ENCODE results near the gene KLHL41. TPM values are rescaled to one million over a fixed set of nuclear protein-coding genes. Genes with fewer than 3 reads are reported as not detected.
"Not testable (repeated sequence)": the region's sequence is repeated elsewhere in the genome, so short reads cannot be mapped to it uniquely, and the experiment has no call there.

Gene KLHL41
- total and polyA plus RNA-seq, 4 donors: 0.30 to 1.6 (median 1.1) TPM

DNA sequence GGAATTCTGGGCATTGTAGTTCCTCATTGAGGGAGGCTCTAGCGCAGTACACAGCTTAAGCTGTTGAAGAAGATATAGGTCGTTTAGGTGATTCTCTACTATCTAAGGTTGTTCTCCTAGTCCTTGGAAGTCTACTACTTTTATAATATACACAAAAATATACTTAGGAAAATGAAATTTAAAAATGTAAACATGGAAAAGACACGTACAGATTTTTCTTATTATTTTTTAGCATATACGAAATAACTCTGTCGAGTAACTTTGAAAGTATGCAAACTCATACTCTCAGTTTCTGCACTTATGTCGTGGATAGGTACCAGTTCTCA lies 64.4 kb downstream of the KLHL41 start:
- DNase-seq (no peak), ATAC-seq (ENCODE audit: insufficient read depth, low FRiP score) (no peak)
- Histone ChIP-seq H3K27me3 (ENCODE audit: control insufficient read depth in 3 of 3, insufficient read depth in 3 of 3, low read length in 2 of 3) (no peaks in the 10 kb centered on the region), H3K4me1 (ENCODE audit: control insufficient read depth in 5 of 5, insufficient read depth in 5 of 5, low read length in 5 of 5) (peaks cover 0 to 7% (median 1%) of the 10 kb centered on the region in 5 donors), H3K27ac (ENCODE audit: low read depth in 1 of 2, low read length in 1 of 2) (no peak overlapping the region), H3K9me3 (ENCODE audit: control insufficient read depth in 4 of 4, insufficient read depth in 3 of 4, low read length in 3 of 4) (no peaks in the 10 kb centered on the region), H3K4me3 (no peak overlapping the region), H3K9ac (ENCODE audit: insufficient read depth in 1 of 2, low read length in 2 of 2) (no peak overlapping the region), H3K36me3 (ENCODE audit: control insufficient read depth in 4 of 4, insufficient read depth in 4 of 4, low read length in 4 of 4) (peaks cover 0 to 4% (median 0%) of the 10 kb centered on the region in 4 donors)
- TF ChIP-seq, protein P1, sequence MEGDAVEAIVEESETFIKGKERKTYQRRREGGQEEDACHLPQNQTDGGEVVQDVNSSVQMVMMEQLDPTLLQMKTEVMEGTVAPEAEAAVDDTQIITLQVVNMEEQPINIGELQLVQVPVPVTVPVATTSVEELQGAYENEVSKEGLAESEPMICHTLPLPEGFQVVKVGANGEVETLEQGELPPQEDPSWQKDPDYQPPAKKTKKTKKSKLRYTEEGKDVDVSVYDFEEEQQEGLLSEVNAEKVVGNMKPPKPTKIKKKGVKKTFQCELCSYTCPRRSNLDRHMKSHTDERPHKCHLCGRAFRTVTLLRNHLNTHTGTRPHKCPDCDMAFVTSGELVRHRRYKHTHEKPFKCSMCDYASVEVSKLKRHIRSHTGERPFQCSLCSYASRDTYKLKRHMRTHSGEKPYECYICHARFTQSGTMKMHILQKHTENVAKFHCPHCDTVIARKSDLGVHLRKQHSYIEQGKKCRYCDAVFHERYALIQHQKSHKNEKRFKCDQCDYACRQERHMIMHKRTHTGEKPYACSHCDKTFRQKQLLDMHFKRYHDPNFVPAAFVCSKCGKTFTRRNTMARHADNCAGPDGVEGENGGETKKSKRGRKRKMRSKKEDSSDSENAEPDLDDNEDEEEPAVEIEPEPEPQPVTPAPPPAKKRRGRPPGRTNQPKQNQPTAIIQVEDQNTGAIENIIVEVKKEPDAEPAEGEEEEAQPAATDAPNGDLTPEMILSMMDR (IDR thresholded peaks at IDR 0.05; ENCODE audit: control extremely low read depth, extremely low read depth): no peak
- 34 to 39% methylated on average over 6 of the region's 6 CpGs for WGBS, 2 donors

DNA sequence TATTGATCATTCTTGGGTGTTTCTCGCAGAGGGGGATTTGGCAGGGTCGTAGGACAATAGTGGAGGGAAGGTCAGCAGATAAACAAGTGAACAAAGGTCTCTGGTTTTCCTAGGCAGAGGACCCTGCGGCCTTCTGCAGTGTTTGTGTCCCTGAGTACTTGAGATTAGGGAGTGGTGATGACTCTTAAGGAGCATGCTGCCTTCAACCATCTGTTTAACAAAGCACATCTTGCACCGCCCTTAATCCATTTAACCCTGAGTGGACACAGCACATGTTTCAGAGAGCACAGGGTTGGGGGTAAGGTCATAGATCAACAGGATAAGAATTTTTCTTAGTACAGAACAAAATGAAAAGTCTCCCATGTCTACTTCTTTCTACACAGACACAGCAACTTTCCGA lies 65.0 kb downstream of the KLHL41 start:
- not testable (repeated sequence) for H3K9ac ChIP-seq (ENCODE audit: insufficient read depth in 1 of 2, low read length in 2 of 2); H3K4me1 ChIP-seq (ENCODE audit: control insufficient read depth in 5 of 5, insufficient read depth in 5 of 5, low read length in 5 of 5); H3K4me3 ChIP-seq; DNase-seq; H3K36me3 ChIP-seq (ENCODE audit: control insufficient read depth in 4 of 4, insufficient read depth in 4 of 4, low read length in 4 of 4); H3K9me3 ChIP-seq (ENCODE audit: control insufficient read depth in 4 of 4, insufficient read depth in 3 of 4, low read length in 3 of 4); ATAC-seq (ENCODE audit: insufficient read depth, low FRiP score); H3K27me3 ChIP-seq (ENCODE audit: control insufficient read depth in 3 of 3, insufficient read depth in 3 of 3, low read length in 2 of 3); H3K27ac ChIP-seq (ENCODE audit: low read depth in 1 of 2, low read length in 1 of 2)
- WGBS, 2 donors: 76 to 88% methylated on average over 5 of the region's 5 CpGs

DNA sequence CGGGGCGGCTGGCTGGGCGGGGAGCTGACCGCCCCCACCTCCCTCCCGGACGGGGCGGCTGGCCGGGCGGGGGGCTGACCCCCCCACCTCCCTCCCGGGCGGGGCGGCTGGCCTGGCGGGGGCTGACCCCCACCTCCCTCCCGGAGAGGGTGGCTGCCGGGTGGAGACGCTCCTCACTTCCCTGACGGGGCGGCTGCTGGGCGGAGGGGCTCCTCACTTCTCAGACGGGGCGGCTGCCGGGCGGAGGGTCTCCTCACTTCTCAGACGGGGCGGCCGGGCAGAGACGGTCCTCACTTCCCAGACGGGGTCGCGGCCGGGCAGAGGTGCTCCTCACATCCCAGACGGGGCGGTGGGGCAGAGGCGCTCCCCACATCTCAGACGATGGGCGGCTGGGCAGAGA lies 65.8 kb downstream of the KLHL41 start:
- DNase-seq; H3K27ac ChIP-seq (ENCODE audit: low read depth in 1 of 2, low read length in 1 of 2); H3K9me3 ChIP-seq (ENCODE audit: control insufficient read depth in 4 of 4, insufficient read depth in 3 of 4, low read length in 3 of 4); H3K27me3 ChIP-seq (ENCODE audit: control insufficient read depth in 3 of 3, insufficient read depth in 3 of 3, low read length in 2 of 3); H3K9ac ChIP-seq (ENCODE audit: insufficient read depth in 1 of 2, low read length in 2 of 2); H3K4me3 ChIP-seq; H3K4me1 ChIP-seq (ENCODE audit: control insufficient read depth in 5 of 5, insufficient read depth in 5 of 5, low read length in 5 of 5); H3K36me3 ChIP-seq (ENCODE audit: control insufficient read depth in 4 of 4, insufficient read depth in 4 of 4, low read length in 4 of 4); ATAC-seq (ENCODE audit: insufficient read depth, low FRiP score): not testable (repeated sequence)
- 94 to 98% methylated on average over 17 to 29 of the region's 36 CpGs for WGBS, 2 donors

Other genes with a start within 250 kb of the KLHL41 start
- gene LRP2, start 147.2 kb upstream of the KLHL41 start, total RNA-seq: 10 to 100 TPM; 25.8 to 39.5 TPM
- gene LRP2, start 147.2 kb upstream of the KLHL41 start, polyA plus RNA-seq: 1 to 10 TPM; 2.4 to 5.9 TPM
- gene BBS5, start 30.2 kb upstream of the KLHL41 start, total RNA-seq: 10 to 100 TPM; 12.5 to 22.5 TPM
- 1 to 10 TPM; 5.1 to 5.5 TPM for gene BBS5, start 30.2 kb upstream of the KLHL41 start, polyA plus RNA-seq
- gene FASTKD1, start 64.2 kb downstream of the KLHL41 start, total RNA-seq: 10 to 100 TPM; 22.0 to 40.1 TPM
- 10 to 100 TPM; 10.4 to 38.1 TPM for gene FASTKD1, start 64.2 kb downstream of the KLHL41 start, polyA plus RNA-seq
- gene PPIG, start 74.6 kb downstream of the KLHL41 start, total RNA-seq: 10 to 100 TPM; 40.9 to 56.1 TPM
- 10 to 100 TPM; 26.2 to 55.5 TPM for gene PPIG, start 74.6 kb downstream of the KLHL41 start, polyA plus RNA-seq
- 1 to 10 TPM; 3.3 to 7.2 TPM for gene CFAP210, start 184.7 kb downstream of the KLHL41 start, total RNA-seq
- gene CFAP210, start 184.7 kb downstream of the KLHL41 start, polyA plus RNA-seq: 1 to 10 TPM; 1.2 to 3.3 TPM
- gene PHOSPHO2, start 184.8 kb downstream of the KLHL41 start, total RNA-seq: 10 to 100 TPM in 1 of 2 donors, 1 to 10 TPM in 1; 3.6 to 12.6 TPM
- gene PHOSPHO2, start 184.8 kb downstream of the KLHL41 start, polyA plus RNA-seq: 1 to 10 TPM; 1.9 to 2.1 TPM
- gene KLHL23, start 224.1 kb downstream of the KLHL41 start, total RNA-seq: 10 to 100 TPM in 1 of 2 donors, 1 to 10 TPM in 1; 6.8 to 37.7 TPM
- gene KLHL23, start 224.1 kb downstream of the KLHL41 start, polyA plus RNA-seq: 1 to 10 TPM; 3.5 to 6.1 TPM

Data from lung (tissue), 12 donors.